GM12891 (cell line): ENCODE data around the gene RASA1.
A peak's percentile ranks its signal among the peaks of the same experiment; 100 is the strongest.
"Not testable (repeated sequence)": the region's sequence is repeated elsewhere in the genome, so short reads cannot be mapped to it uniquely, and the experiment has no call there.

Experiments
- DNase-seq: peaks from one replicate; pipeline ENCODE4 v3.0.0; 2011; ENCODE audit warnings: low spot score; ENCODE audit not compliant: insufficient read length
- FAIRE-seq: peaks from 2 replicates; lab custom pipeline; 2011; peaks lifted over from hg19 to GRCh38; lab: Jason Lieb, UNC
- PAX5 ChIP-seq: IDR thresholded peaks from 2 replicates; pipeline ENCODE4 v1.6.1; 2011; ENCODE audit warnings: low read length, moderate library complexity, mild to moderate bottlenecking; ENCODE audit not compliant: insufficient read depth, severe bottlenecking
- POLR2A ChIP-seq: IDR thresholded peaks from 2 replicates; pipeline ENCODE4 v1.6.1; 2011; ENCODE audit warnings: low read depth, low read length, control low read depth
- POLR2AphosphoS5 ChIP-seq: IDR thresholded peaks from 2 replicates; pipeline ENCODE4 v1.6.1; 2011; ENCODE audit warnings: low read depth, low read length, control low read depth
- POU2F2 ChIP-seq: IDR thresholded peaks from 2 replicates; pipeline ENCODE4 v1.6.1; 2011; ENCODE audit warnings: low read depth, mild to moderate bottlenecking, control low read depth, low read length, moderate library complexity
- SPI1 ChIP-seq: IDR thresholded peaks from 2 replicates; pipeline ENCODE4 v1.6.1; 2011; ENCODE audit warnings: low read depth, low read length, control low read depth
- TAF1 ChIP-seq: IDR thresholded peaks from 2 replicates; pipeline ENCODE4 v1.6.1; 2011; ENCODE audit warnings: low read depth, low read length, control low read depth

The RASA1 gene

GRCh38 chr5:87254035-87254434 is 13.6 kb upstream of the RASA1 start:
- FAIRE-seq (no peak), DNase-seq (no peak)
- TF ChIP-seq PAX5 (no peak), POU2F2 (no peak), POLR2AphosphoS5 (no peak), SPI1 (no peak), TAF1 (no peak), POLR2A (no peak)

DNA sequence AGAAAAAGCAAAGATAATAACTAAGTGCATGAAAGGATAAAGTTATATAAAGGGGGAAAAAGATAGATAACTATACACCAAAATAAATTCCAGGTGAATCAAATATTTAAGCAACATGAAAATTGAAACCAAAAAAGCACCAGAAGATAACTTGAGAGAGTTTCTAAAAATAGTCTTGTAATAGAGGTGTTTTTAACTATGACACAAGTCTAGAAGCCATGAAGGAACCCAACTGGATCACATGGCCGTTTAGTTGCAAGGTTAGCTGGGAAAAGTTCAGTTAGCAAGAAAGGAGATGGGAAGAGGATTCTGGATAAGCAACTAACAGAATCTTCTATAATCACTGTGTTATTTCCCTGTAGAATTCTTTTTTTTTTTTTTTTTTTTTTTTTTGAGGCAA is 9.2 kb upstream of the RASA1 start:
- no peak for DNase-seq
- no peak for FAIRE-seq
- TF ChIP-seq PAX5 (no peak), SPI1 (no peak), POLR2A (no peak), TAF1 (no peak), POU2F2 (no peak), POLR2AphosphoS5 (no peak)

DNA sequence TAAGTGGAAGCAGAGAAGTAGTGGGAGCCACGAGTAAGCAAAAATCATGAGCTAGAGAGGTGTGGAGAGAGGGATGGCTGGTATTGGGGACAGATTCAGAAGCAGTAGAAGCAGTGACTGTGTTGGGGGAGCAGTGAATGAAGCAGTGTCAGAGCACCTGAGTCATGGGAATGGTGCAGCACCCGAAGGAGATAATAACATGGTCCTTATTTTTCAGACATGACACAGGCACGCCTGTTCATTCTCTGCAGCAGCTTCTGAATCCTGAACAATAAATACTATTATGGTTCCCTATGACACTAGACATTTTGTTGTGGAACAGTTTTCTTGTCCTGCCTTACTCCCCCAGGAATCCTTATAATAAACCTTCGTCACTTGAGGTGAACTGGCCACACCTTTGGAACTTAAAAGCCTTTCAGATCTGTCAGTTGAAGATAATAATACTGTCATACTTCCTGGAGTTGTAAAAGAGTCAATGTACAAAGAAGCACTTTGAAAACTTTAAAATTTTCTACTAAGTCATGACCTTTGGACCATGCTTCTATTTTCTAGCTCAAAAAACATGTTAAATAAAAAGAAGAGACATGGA is 7.0 kb upstream of the RASA1 start:
- DNase-seq (no peak), FAIRE-seq (no peak)
- TF ChIP-seq PAX5: no peak
- no peak for TF ChIP-seq SPI1
- TF ChIP-seq TAF1: no peak
- no peak for TF ChIP-seq POLR2AphosphoS5
- TF ChIP-seq POU2F2: no peak
- TF ChIP-seq POLR2A: no peak

- FAIRE-seq: no peak
- TF ChIP-seq PAX5 (no peak), POLR2AphosphoS5 (no peak), POU2F2 (no peak), SPI1 (no peak), TAF1 (no peak), POLR2A (no peak)
- no peak for DNase-seq
These were observed 4.2 kb upstream of the RASA1 start for GRCh38 chr5:87263498-87263897.

GRCh38 chr5:87266914-87267573 is 639 bp upstream of the RASA1 start:
- TF ChIP-seq POLR2A (peak; percentile 85; the same call in 1 of the 2 replicates), PAX5 (no peak)
- FAIRE-seq (no peak), DNase-seq (no peak)

DNA sequence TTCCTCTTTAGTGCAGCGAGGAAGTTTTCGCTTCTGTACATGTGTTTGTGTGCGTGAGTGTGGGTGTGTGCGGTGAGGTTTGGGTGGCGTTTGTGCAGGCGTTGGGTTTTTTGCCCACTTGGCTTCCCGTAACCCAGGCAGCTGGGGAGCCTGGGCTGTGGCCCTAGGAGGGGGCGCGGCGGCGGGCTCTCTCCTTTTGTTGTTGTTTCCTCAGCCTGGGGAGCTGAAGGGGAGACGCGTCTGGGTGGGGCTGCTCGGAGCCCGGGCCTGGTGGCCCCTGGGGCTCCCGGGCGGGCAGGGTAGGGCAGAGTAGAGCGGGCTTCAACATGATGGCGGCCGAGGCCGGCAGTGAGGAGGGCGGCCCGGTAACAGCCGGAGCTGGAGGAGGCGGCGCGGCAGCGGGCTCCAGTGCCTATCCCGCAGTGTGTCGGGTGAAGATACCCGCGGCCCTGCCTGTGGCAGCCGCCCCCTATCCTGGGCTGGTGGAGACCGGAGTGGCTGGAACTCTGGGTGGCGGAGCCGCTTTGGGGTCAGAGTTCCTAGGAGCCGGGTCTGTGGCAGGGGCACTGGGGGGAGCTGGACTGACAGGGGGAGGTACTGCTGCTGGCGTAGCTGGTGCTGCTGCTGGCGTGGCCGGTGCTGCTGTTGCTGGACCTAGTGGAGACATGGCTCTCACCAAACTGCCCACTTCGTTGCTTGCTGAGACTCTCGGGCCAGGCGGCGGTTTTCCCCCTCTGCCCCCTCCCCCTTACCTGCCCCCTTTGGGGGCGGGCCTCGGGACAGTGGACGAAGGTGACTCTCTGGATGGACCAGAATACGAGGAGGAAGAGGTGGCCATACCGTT is 665 bp downstream of the RASA1 start:
- no peak for FAIRE-seq
- TF ChIP-seq POLR2A (peak; percentile 86), SPI1 (no peak), TAF1 (no peak), PAX5 (peak; percentile 8), POU2F2 (no peak), POLR2AphosphoS5 (peak; percentile 61; the same call in 1 of the 2 replicates)
- DNase-seq: peak; percentile 55

DNA sequence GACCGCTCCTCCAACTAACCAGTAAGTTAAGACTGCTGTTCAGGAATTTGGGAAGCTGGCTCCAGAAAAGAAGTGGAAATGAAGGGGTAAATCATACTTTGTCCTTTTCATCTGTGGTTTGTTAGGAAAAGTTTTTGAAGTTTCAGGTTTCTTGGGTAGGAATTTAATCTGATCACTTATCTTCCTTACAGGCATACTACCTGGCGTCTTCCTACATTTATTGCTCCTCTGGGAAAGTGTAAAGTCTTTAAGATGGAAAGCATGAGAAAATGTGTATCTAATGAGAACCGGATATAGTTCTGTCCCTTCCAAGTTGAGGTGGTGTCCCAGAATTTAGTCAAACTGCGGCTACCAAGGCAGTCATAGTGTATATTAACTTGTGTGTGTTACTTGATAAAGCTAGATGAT is 1.3 kb downstream of the RASA1 start:
- TF ChIP-seq PAX5 (no peak), POLR2A (no peak), TAF1 (no peak), SPI1 (no peak), POLR2AphosphoS5 (no peak), POU2F2 (no peak)

DNA sequence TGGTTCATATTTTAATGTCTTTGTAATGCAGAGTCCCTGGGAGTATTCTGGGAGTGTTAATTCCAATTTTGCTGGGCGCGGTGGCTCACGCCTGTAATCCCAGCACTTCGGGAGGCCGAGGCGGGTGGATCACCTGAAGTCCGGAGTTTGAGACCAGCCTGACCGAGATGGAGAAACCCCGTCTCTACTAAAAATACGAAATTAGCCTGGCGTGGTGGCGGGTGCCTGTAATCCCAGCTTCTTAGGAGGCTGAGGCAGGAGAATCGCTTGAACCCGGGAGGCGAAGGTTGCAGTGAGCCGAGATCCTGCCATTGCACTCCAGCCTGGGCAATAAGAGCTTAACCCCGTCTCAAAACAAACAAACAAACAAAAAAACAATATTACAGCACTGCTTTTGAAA is 3.2 kb downstream of the RASA1 start:
- FAIRE-seq, DNase-seq: not testable (repeated sequence)

More for the DNA sequence above, 1.3 kb downstream of the RASA1 start:
- DNase-seq (no peak), FAIRE-seq (no peak)

DNA sequence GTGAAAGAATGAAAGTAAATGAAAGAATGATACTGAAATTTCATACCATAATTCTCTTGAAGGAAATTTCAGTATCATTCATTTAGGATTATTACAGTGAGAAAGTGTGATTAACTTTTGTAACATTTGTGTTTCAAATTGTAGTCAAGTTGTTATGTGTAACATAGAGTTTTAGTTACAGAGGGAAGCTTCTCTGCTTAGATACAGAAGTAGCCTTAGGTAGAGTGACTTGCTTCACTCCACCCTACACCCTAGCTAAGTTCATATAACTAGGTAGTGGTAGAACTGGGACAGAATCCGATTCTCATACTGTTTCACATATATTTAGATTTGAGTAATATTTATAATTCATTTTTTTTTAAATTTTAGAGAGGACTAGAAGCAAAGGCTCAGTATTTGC is 9.0 kb downstream of the RASA1 start:
- FAIRE-seq (no peak), DNase-seq (no peak)
- TF ChIP-seq POLR2A (no peak), POU2F2 (no peak), SPI1 (no peak), TAF1 (no peak)

GRCh38 chr5:87277279-87277835 is 9.7 kb downstream of the RASA1 start:
- FAIRE-seq (no peak), DNase-seq (no peak)
- TF ChIP-seq POLR2AphosphoS5 (no peak), POU2F2 (no peak), PAX5 (no peak)
